GM23248 (cell line): ENCODE measurements around the gene C12orf56. TPM values are rescaled to one million over a fixed set of nuclear protein-coding genes. Genes with fewer than 3 reads are reported as not detected.

ENCODE experiments used
- DNase-seq: peaks from one replicate; pipeline ENCODE4 v3.0.0-alpha.2; 2015
- H2AFZ ChIP-seq: fragments of 200-600 bp; sonication (generic); 2 replicates; pipeline ENCODE4 v1.6.1; 2016; ENCODE audit warnings: antibody characterized with exemption
- H3F3A ChIP-seq: fragments of 200-600 bp; sonication (generic); 2 replicates; pipeline ENCODE4 v1.6.1; 2016; ENCODE audit warnings: mild to moderate bottlenecking, antibody characterized with exemption, mixed run types; ENCODE audit not compliant: insufficient read depth
- H3K27ac ChIP-seq: fragments of 200-600 bp; sonication (generic); 2 replicates; pipeline ENCODE4 v1.5.1; 2016; ENCODE audit warnings: mild to moderate bottlenecking
- H3K27me3 ChIP-seq: fragments of 200-600 bp; sonication (generic); replicated peaks from 2 replicates; pipeline ENCODE4 v1.6.1; 2016; ENCODE audit warnings: mild to moderate bottlenecking; ENCODE audit not compliant: insufficient read depth
- H3K36me3 ChIP-seq: fragments of 200-600 bp; sonication (generic); 2 replicates; pipeline ENCODE4 v1.6.1; 2016; ENCODE audit warnings: low read depth, mild to moderate bottlenecking
- H3K4me1 ChIP-seq: fragments of 200-600 bp; sonication (generic); 2 replicates; pipeline ENCODE4 v1.6.1; 2016; ENCODE audit warnings: mild to moderate bottlenecking; ENCODE audit not compliant: insufficient read depth
- H3K4me2 ChIP-seq: fragments of 200-600 bp; sonication (generic); one replicate; pipeline ENCODE4 v1.6.1; 2016; ENCODE audit warnings: mild to moderate bottlenecking; ENCODE audit not compliant: unreplicated experiment
- H3K4me3 ChIP-seq: fragments of 200-600 bp; sonication (generic); 2 replicates; pipeline ENCODE4 v1.5.1; 2016; ENCODE audit warnings: mild to moderate bottlenecking
- H3K79me2 ChIP-seq: fragments of 200-600 bp; sonication (generic); 2 replicates; pipeline ENCODE4 v1.6.1; 2016; ENCODE audit warnings: mild to moderate bottlenecking; ENCODE audit not compliant: insufficient read depth
- H3K9ac ChIP-seq: fragments of 200-600 bp; sonication (generic); 2 replicates; pipeline ENCODE4 v1.6.1; 2016; ENCODE audit warnings: mild to moderate bottlenecking
- H3K9me2 ChIP-seq: fragments of 200-600 bp; sonication (generic); 2 replicates; pipeline ENCODE4 v1.6.1; 2016; ENCODE audit warnings: mixed run types, mild to moderate bottlenecking, moderate library complexity; ENCODE audit not compliant: insufficient read depth
- H3K9me3 ChIP-seq: fragments of 200-600 bp; sonication (generic); one replicate; pipeline ENCODE4 v1.6.1; 2017; ENCODE audit warnings: low read depth
- H4K20me1 ChIP-seq: fragments of 200-600 bp; sonication (generic); 2 replicates; pipeline ENCODE4 v1.6.0; 2016; ENCODE audit not compliant: insufficient read depth
- EZH2 ChIP-seq: fragments of 200-600 bp; sonication (generic); IDR thresholded peaks from 2 replicates; pipeline ENCODE4 v1.6.1; 2018; ENCODE audit warnings: antibody characterized with exemption, mild to moderate bottlenecking; ENCODE audit not compliant: insufficient read depth, poor library complexity, severe bottlenecking
- EZH2phosphoT487 ChIP-seq: fragments of 200-600 bp; sonication (generic); IDR thresholded peaks from 2 replicates; pipeline ENCODE4 v1.6.1; 2018; ENCODE audit warnings: antibody characterized with exemption, moderate library complexity, mild to moderate bottlenecking, low read depth; ENCODE audit not compliant: insufficient read depth
- WGBS, 2 experiments: methylation state at CpG; one replicate each; pipeline ENCODE4 v1.1.6; 2015 to 2017; ENCODE audit warnings: low lambda C conversion rate in 2 of 2, low coverage in 1 of 2; ENCODE audit errors: missing lambda C conversion rate in 2 of 2; 5-methylcytosine and 5-hydroxymethylcytosine counted together
- in situ Hi-C: fragments of 300-500 bp; cut with MboI; formaldehyde crosslinking; loops from 2 replicates; pipeline ENCODE4 v1.15.0; 2020
- polyA plus RNA-seq: library from polyadenylated mRNA; unstranded; fragments of >200 nt; fragmentation: Nextera tagmentation; extraction: Ambion mirVana; gene quantifications from 2 replicates; pipeline ENCODE4 v1.2.1, GENCODE V29; 2016
- total RNA-seq: library from RNA; depleted of rRNA; stranded (reverse); fragments of >200 nt; shearing (Covaris generic); gene quantifications from 2 replicates; pipeline ENCODE4 v1.2.3, GENCODE V29; 2014

The C12orf56 gene
- total and polyA plus RNA-seq, 2 experiments from 2014 or later = 0.43 to 0.90 TPM

- WGBS, 2 experiments = 1% methylated on average over 54 to 78 of the region's 78 CpGs
- in situ Hi-C loops = no loop called here
Measured at GRCh38 chr12:64404470-64405256, 14.1 kb upstream of the C12orf56 start.

GRCh38 chr12:64403707-64404469 lies 13.3 kb upstream of the C12orf56 start, which contains the start of gene XPOT:
TSS of gene XPOT (plus strand) at chr12:64404392. CDS start at chr12:64410036, 5,644 bp downstream.
- no peak for TF ChIP-seq EZH2
- TF ChIP-seq EZH2phosphoT487 = no peak
- Histone ChIP-seq H3K4me1 (peaks cover 29% of the 10 kb centered on the region), H2AFZ (peak within 1 kb of the TSS; percentile 60), H3K4me2 (peak within 1 kb of the TSS; percentile 79), H3K9me2 (no peaks in the 10 kb centered on the region), H3K79me2 (peaks cover 40% of the 10 kb centered on the region), H3K27me3 (no peaks in the 10 kb centered on the region), H3K36me3 (no peaks in the 10 kb centered on the region), H3K9ac (peak within 1 kb of the TSS; percentile 100), H3F3A (peaks cover 34% of the 10 kb centered on the region), H3K4me3 (peak within 1 kb of the TSS; percentile 95), H4K20me1 (no peaks in the 10 kb centered on the region), H3K27ac (peak within 1 kb of the TSS; percentile 100), H3K9me3 (no peaks in the 10 kb centered on the region)
- DNase-seq = peak; percentile 98
- in situ Hi-C loops = no loop called here
- 13 to 14% methylated on average over 45 of the region's 60 CpGs for WGBS, 2 experiments

More at GRCh38 chr12:64404470-64405256, 14.1 kb upstream of the C12orf56 start:
- H3K4me2 ChIP-seq = peak overlapping the region; percentile 79
- no peaks in the 10 kb centered on the region for H3K27me3 ChIP-seq
- H3K4me3 ChIP-seq = peak overlapping the region; percentile 95
- H3K79me2 ChIP-seq = peaks cover 47% of the 10 kb centered on the region
- no peaks in the 10 kb centered on the region for H3K9me2 ChIP-seq
- H3K9ac ChIP-seq = peak overlapping the region; percentile 100
- TF ChIP-seq EZH2phosphoT487 (no peak), EZH2 (no peak)
- H3K9me3 ChIP-seq = no peaks in the 10 kb centered on the region
- peaks cover 34% of the 10 kb centered on the region for H3F3A ChIP-seq
- peaks cover under 1% of the 10 kb centered on the region; the same call in 1 of the 2 replicates for H3K36me3 ChIP-seq
- peaks cover 37% of the 10 kb centered on the region for H3K4me1 ChIP-seq
- peaks cover under 1% of the 10 kb centered on the region; the same call in 1 of the 2 replicates for H4K20me1 ChIP-seq
- DNase-seq = peak; percentile 91
- H3K27ac ChIP-seq = peak overlapping the region; percentile 100
- peak overlapping the region; percentile 23 for H2AFZ ChIP-seq

GRCh38 chr12:64402181-64402580 lies 11.6 kb upstream of the C12orf56 start:
- Histone ChIP-seq H3K27me3 (no peaks in the 10 kb centered on the region), H3F3A (peaks cover 31% of the 10 kb centered on the region)

GRCh38 chr12:64400041-64400440 lies 9.5 kb upstream of the C12orf56 start:
- peak overlapping the region; percentile 30; the same call in 1 of the 2 replicates for H3K4me3 ChIP-seq
- no peaks in the 10 kb centered on the region for H4K20me1 ChIP-seq
- WGBS, 2 experiments = 51 to 65% methylated on average over 4 of the region's 4 CpGs
- H3F3A ChIP-seq = peaks cover 11% of the 10 kb centered on the region
- H3K36me3 ChIP-seq = no peaks in the 10 kb centered on the region
- TF ChIP-seq EZH2phosphoT487 (no peak), EZH2 (no peak)
- no peak overlapping the region for H3K4me2 ChIP-seq
- H3K4me1 ChIP-seq = peaks cover 6% of the 10 kb centered on the region; the same call in 1 of the 2 replicates
- no peaks in the 10 kb centered on the region for H3K9me3 ChIP-seq
- peak overlapping the region; percentile 33 for H3K27ac ChIP-seq
- peak overlapping the region; percentile 76 for H2AFZ ChIP-seq
- H3K79me2 ChIP-seq = peaks cover 1% of the 10 kb centered on the region
- DNase-seq = peak; percentile 45
- in situ Hi-C loops = no loop called here
- no peaks in the 10 kb centered on the region for H3K27me3 ChIP-seq
- H3K9ac ChIP-seq = peak overlapping the region; percentile 26; the same call in 1 of the 2 replicates
- no peaks in the 10 kb centered on the region for H3K9me2 ChIP-seq

More at GRCh38 chr12:64402181-64402580, 11.6 kb upstream of the C12orf56 start:
- no peaks in the 10 kb centered on the region for H3K9me3 ChIP-seq
- H3K36me3 ChIP-seq = no peaks in the 10 kb centered on the region
- no peak overlapping the region for H2AFZ ChIP-seq
- H3K4me2 ChIP-seq = no peak overlapping the region
- H3K4me3 ChIP-seq = no peak overlapping the region
- no peak for TF ChIP-seq EZH2phosphoT487
- TF ChIP-seq EZH2 = no peak
- in situ Hi-C loops = no loop called here
- 88 to 89% methylated on average over 5 of the region's 5 CpGs for WGBS, 2 experiments
- no peak for DNase-seq
- H4K20me1 ChIP-seq = no peaks in the 10 kb centered on the region
- H3K4me1 ChIP-seq = peaks cover 16% of the 10 kb centered on the region; the same call in 1 of the 2 replicates
- no peak overlapping the region for H3K27ac ChIP-seq
- H3K9me2 ChIP-seq = no peaks in the 10 kb centered on the region
- H3K9ac ChIP-seq = no peak overlapping the region
- H3K79me2 ChIP-seq = peaks cover 23% of the 10 kb centered on the region
